ENCODE measurements around the gene VCP.

Gene VCP

GRCh38 chr9:35010351-35010958 lies 62.0 kb downstream of the VCP start:
- CTCF ChIA-PET, result interaction anchor here (1.3 kb wide), 1 partner anchor 16 kb away, joined by 6 read pairs; no protein-coding TSS in a partner anchor
- POLR2A ChIA-PET (ENCODE audit: low non-redundant PET), result no interaction called here

More at GRCh38 chr9:35010351-35010958, 62.0 kb downstream of the VCP start:
- no peak overlapping the region for H3K27ac ChIP-seq
- TF ChIP-seq CTCF (conservative IDR thresholded peaks at IDR 0.05; ENCODE audit: low read depth), result no peak
- no peak for DNase-seq (ENCODE audit: low spot score)
